ENCODE measurements around the gene PBX1.
"Not testable (repeated sequence)": the region's sequence is repeated elsewhere in the genome, so short reads cannot be mapped to it uniquely, and the experiment has no call there.

PBX1 gene

DNA sequence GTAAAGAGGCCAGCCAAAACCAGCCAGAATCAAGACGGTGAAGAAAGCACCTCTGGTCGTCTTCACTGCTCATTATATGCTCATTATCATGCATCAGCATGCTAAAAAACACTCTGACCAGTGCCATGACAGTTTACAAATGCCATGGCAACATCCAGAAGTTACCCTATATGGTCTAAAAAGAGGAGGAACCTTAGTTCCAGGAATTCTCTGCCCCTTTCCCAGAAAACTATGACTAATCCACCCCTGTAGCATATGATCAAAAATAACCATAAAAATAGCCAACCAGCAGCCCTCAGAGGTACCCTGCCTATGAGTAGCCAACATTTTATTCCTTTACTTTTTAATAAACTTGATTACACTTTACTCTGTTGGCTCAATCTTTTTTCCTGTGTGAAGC is 34.2 kb upstream of the PBX1 start:
- no CpG with 5 or more reads among the region's 2 CpGs for WGBS, 2 donors (ENCODE audit: extremely low coverage in 2 of 2, insufficient read length in 2 of 2, insufficient replicate concordance in 1 of 2)

DNA sequence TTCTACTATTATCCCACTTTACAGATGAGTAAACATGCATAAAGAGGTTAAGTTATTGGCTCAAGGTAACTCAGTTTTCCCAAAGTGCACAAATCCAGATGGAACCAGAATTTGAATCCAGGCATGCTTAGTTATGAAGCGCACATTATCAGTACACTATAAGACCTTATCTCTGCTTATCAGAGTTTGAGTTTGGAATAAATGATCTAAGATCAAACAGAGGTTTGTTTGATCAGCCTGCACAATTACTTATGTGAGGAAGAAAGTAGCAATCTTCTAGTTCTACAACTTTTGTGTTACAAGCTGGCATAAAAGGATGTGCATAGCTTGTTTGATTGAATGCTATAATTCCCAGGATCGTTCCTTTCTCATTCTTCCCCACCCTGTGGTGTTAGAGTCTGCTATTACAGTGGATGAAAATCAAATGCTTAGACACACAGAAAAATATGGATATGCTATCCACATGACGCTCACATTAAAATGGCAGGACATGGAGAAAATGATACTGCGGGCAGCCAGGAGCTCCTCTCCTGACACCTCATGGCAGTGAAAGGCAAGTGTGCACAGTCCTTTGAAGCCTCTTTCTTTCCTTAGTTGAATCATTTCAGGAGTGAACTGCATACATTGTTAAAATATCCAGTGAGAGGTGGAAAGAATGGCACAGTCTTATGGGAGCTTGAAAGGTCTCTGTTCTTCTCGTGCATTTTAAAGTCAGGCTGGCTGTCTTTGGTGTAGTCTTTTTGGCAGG is 23.9 kb upstream of the PBX1 start:
- no CpG with 5 or more reads among the region's 5 CpGs for WGBS, 2 donors (ENCODE audit: extremely low coverage in 2 of 2, insufficient read length in 2 of 2, insufficient replicate concordance in 1 of 2)
- Histone ChIP-seq H3K9ac (ENCODE audit: low read depth, low read length, poor library complexity) (no peak overlapping the region), H2BK12ac (ENCODE audit: low read length) (no peak overlapping the region), H3K36me3 (replicated peaks in 1 of 2; ENCODE audit: control insufficient read depth in 2 of 2, insufficient read depth in 2 of 2, low read length in 2 of 2) (no peaks in the 10 kb centered on the region), H3K9me3 (replicated peaks in 1 of 2; ENCODE audit: control insufficient read depth in 2 of 2, insufficient read depth in 1 of 2, low read depth in 1 of 2, low read length in 2 of 2) (no peaks in the 10 kb centered on the region), H2BK120ac (ENCODE audit: low read depth, low read length) (no peak overlapping the region), H4K8ac (ENCODE audit: low read depth, low read length) (no peak overlapping the region), H2BK15ac (ENCODE audit: low read length) (no peak overlapping the region), H3K23ac (ENCODE audit: low read depth, low read length, poor library complexity) (no peak overlapping the region), H3K27ac (replicated peaks; ENCODE audit: low read length) (no peak overlapping the region), H2AK5ac (ENCODE audit: low read depth, low read length) (no peak overlapping the region), H3K14ac (ENCODE audit: low read length) (no peak overlapping the region), H4K91ac (ENCODE audit: low read depth, low read length, poor library complexity) (no peak overlapping the region), H2BK5ac (ENCODE audit: low read length) (no peak overlapping the region), H3K4me1 (ENCODE audit: control insufficient read depth in 2 of 2, insufficient read depth in 1 of 2, low read depth in 1 of 2, low read length in 2 of 2) (peaks cover 0 to 4% of the 10 kb centered on the region in 2 donors), H3K4ac (ENCODE audit: low read length) (no peak overlapping the region), H3K18ac (ENCODE audit: low read length) (no peak overlapping the region), H3K27me3 (ENCODE audit: control insufficient read depth in 3 of 3, insufficient read depth in 3 of 3, low read depth in 1 of 3, low read length in 3 of 3) (no peaks in the 10 kb centered on the region), H3K4me3 (ENCODE audit: low read length in 2 of 2) (no peak overlapping the region), H3K4me2 (ENCODE audit: insufficient read depth, low read length, poor library complexity, severe bottlenecking) (no peak overlapping the region), H2AFZ (ENCODE audit: low read length) (peak overlapping the region; percentile 40), H3K79me1 (ENCODE audit: low read depth, low read length) (no peaks in the 10 kb centered on the region)
- no peak for DNase-seq (ENCODE audit: low spot score)

More for the DNA sequence above, 34.2 kb upstream of the PBX1 start:
- Histone ChIP-seq H3K36me3 (replicated peaks in 1 of 2; ENCODE audit: control insufficient read depth in 2 of 2, insufficient read depth in 2 of 2, low read length in 2 of 2) (no peaks in the 10 kb centered on the region), H3K27me3 (ENCODE audit: control insufficient read depth in 3 of 3, insufficient read depth in 3 of 3, low read depth in 1 of 3, low read length in 3 of 3) (no peaks in the 10 kb centered on the region), H2BK120ac (ENCODE audit: low read depth, low read length) (no peak overlapping the region), H3K18ac (ENCODE audit: low read length) (no peak overlapping the region), H4K8ac (ENCODE audit: low read depth, low read length) (no peak overlapping the region), H2AK5ac (ENCODE audit: low read depth, low read length) (no peak overlapping the region), H2AFZ (ENCODE audit: low read length) (peak overlapping the region; percentile 10), H3K9me3 (replicated peaks in 1 of 2; ENCODE audit: control insufficient read depth in 2 of 2, insufficient read depth in 1 of 2, low read depth in 1 of 2, low read length in 2 of 2) (peaks cover 0 to 10% of the 10 kb centered on the region in 2 donors), H2BK5ac (ENCODE audit: low read length) (no peak overlapping the region), H3K79me1 (ENCODE audit: low read depth, low read length) (no peaks in the 10 kb centered on the region), H3K14ac (ENCODE audit: low read length) (no peak overlapping the region), H3K4me3 (ENCODE audit: low read length in 2 of 2) (no peak overlapping the region), H3K9ac (ENCODE audit: low read depth, low read length, poor library complexity) (no peak overlapping the region), H2BK15ac (ENCODE audit: low read length) (no peak overlapping the region), H4K91ac (ENCODE audit: low read depth, low read length, poor library complexity) (no peak overlapping the region), H2BK12ac (ENCODE audit: low read length) (no peak overlapping the region), H3K27ac (replicated peaks; ENCODE audit: low read length) (no peak overlapping the region), H3K23ac (ENCODE audit: low read depth, low read length, poor library complexity) (no peak overlapping the region), H3K4me1 (ENCODE audit: control insufficient read depth in 2 of 2, insufficient read depth in 1 of 2, low read depth in 1 of 2, low read length in 2 of 2) (no peaks in the 10 kb centered on the region), H3K4me2 (ENCODE audit: insufficient read depth, low read length, poor library complexity, severe bottlenecking) (no peak overlapping the region), H3K4ac (ENCODE audit: low read length) (no peak overlapping the region)
- no peak for DNase-seq (ENCODE audit: low spot score)

DNA sequence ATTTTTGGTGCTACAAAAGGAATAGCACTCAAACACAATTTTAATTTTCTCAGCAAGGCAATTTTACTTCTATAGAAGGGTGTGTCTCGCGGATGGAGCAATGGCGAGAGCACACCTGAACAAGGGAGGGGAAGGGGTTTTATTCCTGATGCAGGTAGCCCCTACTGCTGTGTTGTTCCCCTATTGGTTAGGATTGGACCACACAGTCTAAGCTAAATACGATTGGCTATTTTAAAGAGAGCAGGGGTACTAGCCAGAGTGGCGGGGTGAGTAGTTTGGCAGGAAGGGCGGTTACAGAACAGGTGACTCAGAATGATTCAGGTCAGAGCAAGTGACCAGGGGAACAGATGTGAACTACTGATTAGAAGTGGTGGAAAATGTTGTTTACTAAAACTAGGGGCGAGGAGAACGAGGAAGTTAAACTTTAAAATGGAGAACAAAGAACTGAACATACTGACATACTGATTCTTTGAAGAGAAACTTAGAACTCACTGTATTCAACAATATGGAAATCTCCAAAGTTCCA is 6.5 kb upstream of the PBX1 start:
- not testable (repeated sequence) for H3K9me3 ChIP-seq (replicated peaks in 1 of 2; ENCODE audit: control insufficient read depth in 2 of 2, insufficient read depth in 1 of 2, low read depth in 1 of 2, low read length in 2 of 2); H3K4me2 ChIP-seq (ENCODE audit: insufficient read depth, low read length, poor library complexity, severe bottlenecking); H3K79me1 ChIP-seq (ENCODE audit: low read depth, low read length); H2BK5ac ChIP-seq (ENCODE audit: low read length); H2AFZ ChIP-seq (ENCODE audit: low read length); H3K4me1 ChIP-seq (ENCODE audit: control insufficient read depth in 2 of 2, insufficient read depth in 1 of 2, low read depth in 1 of 2, low read length in 2 of 2); H2BK15ac ChIP-seq (ENCODE audit: low read length); H3K27ac ChIP-seq (replicated peaks; ENCODE audit: low read length); H3K18ac ChIP-seq (ENCODE audit: low read length); H2AK5ac ChIP-seq (ENCODE audit: low read depth, low read length); H3K9ac ChIP-seq (ENCODE audit: low read depth, low read length, poor library complexity); H3K14ac ChIP-seq (ENCODE audit: low read length); H2BK120ac ChIP-seq (ENCODE audit: low read depth, low read length); H3K36me3 ChIP-seq (replicated peaks in 1 of 2; ENCODE audit: control insufficient read depth in 2 of 2, insufficient read depth in 2 of 2, low read length in 2 of 2); H3K4ac ChIP-seq (ENCODE audit: low read length); H2BK12ac ChIP-seq (ENCODE audit: low read length); H3K4me3 ChIP-seq (ENCODE audit: low read length in 2 of 2); H3K23ac ChIP-seq (ENCODE audit: low read depth, low read length, poor library complexity); H4K91ac ChIP-seq (ENCODE audit: low read depth, low read length, poor library complexity); DNase-seq (ENCODE audit: low spot score); H4K8ac ChIP-seq (ENCODE audit: low read depth, low read length); H3K27me3 ChIP-seq (ENCODE audit: control insufficient read depth in 3 of 3, insufficient read depth in 3 of 3, low read depth in 1 of 3, low read length in 3 of 3)
- no CpG with 5 or more reads among the region's 8 CpGs for WGBS, 2 donors (ENCODE audit: extremely low coverage in 2 of 2, insufficient read length in 2 of 2, insufficient replicate concordance in 1 of 2)

DNA sequence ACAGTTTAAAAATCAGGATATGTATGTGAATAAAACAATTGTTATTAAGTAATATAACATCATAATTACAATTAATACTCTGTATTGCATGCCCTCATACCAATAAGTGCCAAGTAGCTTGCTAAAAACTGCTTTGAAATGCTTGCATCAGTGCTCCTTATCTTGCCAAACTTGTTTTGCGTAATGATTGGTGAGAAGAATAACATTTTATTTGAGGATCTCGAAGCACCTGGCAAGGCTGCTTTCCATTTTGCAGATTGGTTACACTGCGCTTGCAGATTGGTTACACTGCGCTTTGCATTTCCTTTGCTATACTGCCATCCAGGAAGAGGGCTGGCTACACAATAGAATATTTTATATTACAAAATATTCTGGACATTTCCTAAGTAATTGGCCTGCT is 1.7 kb upstream of the PBX1 start:
- WGBS, 2 donors (ENCODE audit: extremely low coverage in 2 of 2, insufficient read length in 2 of 2, insufficient replicate concordance in 1 of 2), result no CpG with 5 or more reads among the region's 4 CpGs
- no peak overlapping the region for H3K14ac ChIP-seq (ENCODE audit: low read length)
- H3K4me3 ChIP-seq (ENCODE audit: low read length in 2 of 2), result no peak overlapping the region
- DNase-seq (ENCODE audit: low spot score), result no peak
- peak overlapping the region; percentile 60 for H2AFZ ChIP-seq (ENCODE audit: low read length)
- H3K9me3 ChIP-seq (replicated peaks in 1 of 2; ENCODE audit: control insufficient read depth in 2 of 2, insufficient read depth in 1 of 2, low read depth in 1 of 2, low read length in 2 of 2), result no peaks in the 10 kb centered on the region
- no peak overlapping the region for H2BK5ac ChIP-seq (ENCODE audit: low read length)
- H3K4ac ChIP-seq (ENCODE audit: low read length), result no peak overlapping the region
- H2AK5ac ChIP-seq (ENCODE audit: low read depth, low read length), result no peak overlapping the region
- no peak overlapping the region for H4K91ac ChIP-seq (ENCODE audit: low read depth, low read length, poor library complexity)
- H4K8ac ChIP-seq (ENCODE audit: low read depth, low read length), result no peak overlapping the region
- H2BK120ac ChIP-seq (ENCODE audit: low read depth, low read length), result no peak overlapping the region
- no peak overlapping the region for H3K9ac ChIP-seq (ENCODE audit: low read depth, low read length, poor library complexity)
- H3K23ac ChIP-seq (ENCODE audit: low read depth, low read length, poor library complexity), result no peak overlapping the region
- H3K4me2 ChIP-seq (ENCODE audit: insufficient read depth, low read length, poor library complexity, severe bottlenecking), result no peak overlapping the region
- H2BK15ac ChIP-seq (ENCODE audit: low read length), result no peak overlapping the region
- no peaks in the 10 kb centered on the region for H3K36me3 ChIP-seq (replicated peaks in 1 of 2; ENCODE audit: control insufficient read depth in 2 of 2, insufficient read depth in 2 of 2, low read length in 2 of 2)
- no peak overlapping the region for H2BK12ac ChIP-seq (ENCODE audit: low read length)
- no peaks in the 10 kb centered on the region for H3K27me3 ChIP-seq (ENCODE audit: control insufficient read depth in 3 of 3, insufficient read depth in 3 of 3, low read depth in 1 of 3, low read length in 3 of 3)
- no peak overlapping the region for H3K18ac ChIP-seq (ENCODE audit: low read length)
- peaks cover 0 to 2% of the 10 kb centered on the region in 2 donors for H3K4me1 ChIP-seq (ENCODE audit: control insufficient read depth in 2 of 2, insufficient read depth in 1 of 2, low read depth in 1 of 2, low read length in 2 of 2)
- H3K27ac ChIP-seq (replicated peaks; ENCODE audit: low read length), result no peak overlapping the region
- no peaks in the 10 kb centered on the region for H3K79me1 ChIP-seq (ENCODE audit: low read depth, low read length)
